ENCODE measurements around the gene CATSPER3. TPM values are rescaled to one million over a fixed set of nuclear protein-coding genes. Genes with fewer than 3 reads are reported as not detected.

The CATSPER3 gene
- total RNA-seq, 1 donor from 2014 or later, result 0.54 TPM

DNA sequence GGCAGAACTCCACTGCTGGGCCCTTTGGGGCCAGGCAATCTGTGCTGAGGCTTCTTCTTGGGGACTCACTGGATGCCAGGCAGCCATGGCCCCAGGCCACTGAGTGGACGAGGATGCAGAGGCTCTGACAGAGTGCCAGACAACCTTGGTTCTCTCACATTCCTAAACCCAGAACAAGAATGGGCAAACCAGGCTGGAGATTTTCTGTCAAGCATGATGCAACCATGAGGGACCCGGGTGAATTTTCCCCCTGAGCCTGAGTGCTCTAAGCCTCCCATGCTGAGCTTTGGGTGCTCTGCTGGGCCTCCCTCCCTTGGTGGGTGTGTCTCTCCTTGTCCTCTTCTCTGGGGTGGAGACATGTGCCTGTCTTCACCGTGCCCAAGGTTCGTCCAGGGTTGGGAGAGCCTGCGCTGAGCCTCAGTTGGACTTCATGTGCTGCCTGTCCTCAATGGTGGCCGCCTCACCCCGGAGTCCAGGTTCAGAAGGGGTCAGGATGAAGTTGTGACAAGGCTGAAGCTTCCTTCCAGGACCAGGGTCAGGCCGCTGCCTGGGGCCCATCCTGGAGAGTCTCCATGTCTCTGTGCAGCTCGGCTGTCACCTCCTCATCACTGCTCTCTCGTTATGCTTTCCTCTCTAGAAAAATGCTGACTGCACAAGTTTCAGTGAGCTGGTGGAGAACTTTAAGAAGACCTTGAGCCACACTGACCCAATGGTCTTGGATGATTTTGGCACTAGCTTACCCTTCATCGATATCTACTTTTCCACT is 42.2 kb downstream of the CATSPER3 start:
- Mint-ChIP-seq H3K9me3 (no peaks in the 10 kb centered on the region), H3K4me1 (no peaks in the 10 kb centered on the region), H3K36me3 (ENCODE audit: low read depth) (no peaks in the 10 kb centered on the region), H3K4me3 (no peak overlapping the region), H3K27me3 (no peaks in the 10 kb centered on the region), H3K27ac (no peak overlapping the region)
- DNase-seq, result no peak
- intact Hi-C loops (cut with micrococcal nuclease), result no loop called here

DNA sequence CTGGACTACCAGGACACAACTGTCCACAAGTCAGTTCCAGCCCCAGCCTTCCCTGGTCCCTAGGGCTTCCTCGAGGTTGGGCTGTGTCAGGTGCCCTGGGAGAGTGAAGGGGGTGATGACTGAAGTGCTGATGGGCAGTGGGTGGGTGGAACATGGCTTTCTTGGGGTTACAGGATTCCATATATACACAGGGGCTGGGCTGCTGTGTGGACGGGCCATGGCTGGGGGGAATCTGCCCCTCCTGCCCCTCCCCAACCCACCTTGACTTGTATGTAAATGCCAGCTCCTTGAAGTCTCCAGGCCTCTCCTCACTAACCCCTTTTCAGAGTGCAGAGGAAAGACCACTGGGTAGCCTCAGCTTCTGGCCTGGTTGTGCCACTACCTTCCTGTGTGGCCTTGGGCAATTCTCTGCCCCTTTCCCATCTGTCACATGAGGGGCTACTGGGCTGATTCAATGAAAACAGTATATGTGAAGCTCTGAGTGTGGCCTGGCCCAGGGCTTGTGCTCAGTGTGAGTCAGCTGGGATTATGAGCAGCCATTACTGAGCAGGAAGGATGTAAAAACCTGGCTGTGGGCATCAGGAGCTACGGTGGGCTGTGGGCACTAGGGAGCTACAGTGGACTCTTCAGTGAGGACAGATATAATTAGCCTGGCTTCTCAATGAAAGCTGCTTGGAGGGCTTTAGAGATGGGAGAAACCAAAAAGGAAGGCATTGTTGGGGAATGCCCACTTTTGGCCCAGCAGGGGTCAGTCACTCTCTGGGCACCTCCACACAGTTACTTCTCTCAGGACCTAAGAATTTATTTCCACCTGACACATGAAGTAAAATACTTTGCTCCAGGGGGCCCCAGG is 43.0 kb downstream of the CATSPER3 start:
- H3K9me3 Mint-ChIP-seq, result no peaks in the 10 kb centered on the region
- no peak overlapping the region for H3K27ac Mint-ChIP-seq
- no peaks in the 10 kb centered on the region for H3K36me3 Mint-ChIP-seq (ENCODE audit: low read depth)
- H3K27me3 Mint-ChIP-seq, result no peaks in the 10 kb centered on the region
- no peak overlapping the region for H3K4me3 Mint-ChIP-seq
- DNase-seq, result no peak
- intact Hi-C loops (cut with micrococcal nuclease), result no loop called here
- H3K4me1 Mint-ChIP-seq, result no peaks in the 10 kb centered on the region

DNA sequence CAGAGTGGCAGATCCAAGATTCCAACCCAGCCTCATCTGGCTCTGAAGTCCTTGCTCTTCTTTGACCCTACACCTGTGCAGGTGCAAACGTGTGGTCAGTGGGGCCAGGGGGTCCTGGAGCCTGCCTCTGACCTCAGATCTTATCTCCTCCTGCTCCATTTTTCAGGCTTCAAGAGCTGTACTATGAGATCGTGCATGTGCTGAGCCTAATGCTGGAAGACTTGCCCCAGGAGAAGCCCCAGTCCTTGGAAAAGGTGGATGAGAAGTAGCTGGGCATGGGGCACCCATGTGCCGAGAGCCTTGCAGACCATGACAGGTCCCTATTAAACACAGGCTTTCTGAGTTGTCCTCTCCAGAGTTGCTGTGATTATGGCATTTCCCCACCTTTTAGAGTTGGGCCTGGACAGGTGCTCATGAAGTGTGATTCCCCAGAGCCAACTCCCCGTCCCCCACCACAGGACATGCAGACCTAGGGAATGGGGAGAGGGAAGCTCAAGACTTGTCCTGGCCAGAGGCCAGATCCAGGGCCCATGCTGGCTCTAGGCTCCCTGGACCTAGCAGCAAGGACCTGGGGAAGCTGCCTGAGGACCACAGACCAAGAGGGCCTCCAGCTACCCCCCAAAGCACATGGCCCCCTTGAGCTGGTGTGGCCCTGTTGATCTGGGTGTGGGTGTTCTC is 43.8 kb downstream of the CATSPER3 start:
- H3K4me3 Mint-ChIP-seq, result no peak overlapping the region
- no peaks in the 10 kb centered on the region for H3K4me1 Mint-ChIP-seq
- no peaks in the 10 kb centered on the region for H3K27me3 Mint-ChIP-seq
- no peaks in the 10 kb centered on the region for H3K36me3 Mint-ChIP-seq (ENCODE audit: low read depth)
- no peak for DNase-seq
- no peaks in the 10 kb centered on the region for H3K9me3 Mint-ChIP-seq
- H3K27ac Mint-ChIP-seq, result no peak overlapping the region
- intact Hi-C loops (cut with micrococcal nuclease), result no loop called here

DNA sequence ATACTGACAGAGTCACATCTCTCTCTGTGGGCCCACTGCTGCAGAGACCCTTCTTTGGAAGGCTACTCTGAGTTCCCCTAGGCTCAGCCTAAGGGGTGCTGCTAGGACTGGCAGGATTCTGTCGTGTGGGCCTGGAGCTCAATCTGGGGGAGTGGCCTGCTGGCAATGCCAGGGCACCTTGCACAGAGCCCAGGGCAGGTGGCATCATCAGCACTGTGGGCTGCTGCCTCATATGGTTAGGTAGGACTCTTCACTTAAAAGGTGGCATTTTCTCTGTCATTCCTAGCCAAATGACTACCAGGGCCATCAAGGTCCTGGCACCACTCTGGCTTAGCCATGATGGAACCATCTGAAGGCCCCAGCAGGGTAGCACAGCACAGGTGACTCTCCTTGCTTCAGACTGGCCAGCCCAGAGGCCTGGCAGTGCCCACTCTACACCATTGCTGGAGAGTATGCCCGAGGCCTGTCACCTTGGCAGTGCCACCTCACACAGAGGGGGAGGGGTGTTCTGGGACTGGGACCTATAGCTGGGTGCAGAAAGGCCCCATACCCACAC is 44.4 kb downstream of the CATSPER3 start:
- Mint-ChIP-seq H3K4me1 (no peaks in the 10 kb centered on the region), H3K36me3 (ENCODE audit: low read depth) (no peaks in the 10 kb centered on the region), H3K9me3 (no peaks in the 10 kb centered on the region), H3K4me3 (no peak overlapping the region), H3K27me3 (no peaks in the 10 kb centered on the region), H3K27ac (no peak overlapping the region)
- intact Hi-C loops (cut with micrococcal nuclease), result no loop called here
- DNase-seq, result no peak

DNA sequence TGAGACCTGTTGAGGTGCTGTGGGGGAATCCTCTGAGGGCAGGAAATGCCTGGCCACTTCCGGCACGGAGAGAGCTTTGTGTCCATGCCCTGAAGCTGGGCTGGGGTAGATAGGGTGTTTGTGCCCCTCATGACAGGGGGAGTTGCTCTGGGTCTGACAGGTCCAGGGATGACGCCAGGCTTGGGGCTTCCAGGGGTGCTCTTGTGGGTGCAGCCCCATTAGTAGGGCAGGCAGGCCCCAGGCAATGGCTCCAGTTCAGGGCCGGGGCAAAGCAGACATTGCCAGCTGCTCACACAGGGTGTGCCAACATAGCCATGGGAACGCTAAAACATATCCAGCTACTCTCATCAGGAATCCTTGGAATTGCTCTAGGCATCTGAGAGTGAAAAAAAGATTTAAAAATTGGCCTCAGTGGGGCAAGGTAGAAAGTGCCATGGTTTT is 45.3 kb downstream of the CATSPER3 start:
- Mint-ChIP-seq H3K36me3 (ENCODE audit: low read depth) (no peaks in the 10 kb centered on the region), H3K27ac (no peak overlapping the region), H3K9me3 (no peaks in the 10 kb centered on the region), H3K4me3 (no peak overlapping the region), H3K27me3 (no peaks in the 10 kb centered on the region), H3K4me1 (no peaks in the 10 kb centered on the region)
- intact Hi-C loops (cut with micrococcal nuclease), result no loop called here
- DNase-seq, result no peak

DNA sequence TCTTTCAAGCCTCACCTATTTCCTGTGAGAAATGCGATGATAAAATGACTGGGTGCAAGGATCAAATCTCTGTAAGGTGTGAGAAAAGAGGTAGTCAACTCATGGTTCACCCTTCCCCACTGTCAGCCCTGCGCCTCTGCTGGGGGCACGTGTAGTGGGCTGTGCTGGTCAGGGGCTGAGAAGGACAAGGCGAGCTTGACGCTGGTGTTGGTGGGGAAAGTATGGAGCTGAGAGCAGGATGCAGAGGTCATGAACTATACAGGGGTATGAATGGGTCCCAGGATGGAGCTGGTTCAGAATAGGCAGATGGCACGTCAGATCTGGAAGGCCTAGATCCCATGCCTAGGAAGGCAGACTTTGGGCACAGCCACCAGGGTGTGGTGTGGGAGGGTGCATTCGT is 45.7 kb downstream of the CATSPER3 start:
- intact Hi-C loops (cut with micrococcal nuclease), result no loop called here

DNA sequence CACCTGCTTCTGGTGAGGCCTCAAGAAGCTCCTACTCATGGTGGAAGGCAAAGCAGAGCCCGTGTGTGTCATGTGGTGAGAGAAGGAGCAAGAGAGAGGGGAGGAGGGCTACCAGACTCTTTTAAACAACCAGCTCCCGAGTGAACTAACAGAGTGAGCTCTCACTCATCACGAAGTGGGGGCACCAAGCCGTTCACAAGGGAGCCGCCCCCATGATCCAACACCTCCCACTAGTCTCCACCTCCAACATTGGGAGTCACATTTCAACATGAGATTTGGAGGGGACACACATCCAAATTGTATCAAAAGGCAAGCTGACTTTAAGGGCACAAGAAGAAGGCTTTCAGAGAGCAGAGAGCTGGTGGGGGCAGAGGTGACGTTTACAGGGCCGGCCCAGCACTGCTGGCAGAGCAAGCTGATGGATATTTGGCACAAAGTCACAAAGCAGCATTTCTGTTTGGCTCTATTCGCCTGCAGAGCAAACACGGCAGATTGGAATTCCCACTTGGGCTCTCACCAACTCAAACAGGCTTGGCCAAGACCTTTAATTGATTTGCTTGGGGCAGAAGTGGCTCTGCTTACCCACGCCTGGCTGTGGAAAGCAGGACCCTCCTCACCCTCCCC is 46.4 kb downstream of the CATSPER3 start:
- intact Hi-C loops (cut with micrococcal nuclease), result no loop called here
- H3K27me3 Mint-ChIP-seq, result peaks cover 2% of the 10 kb centered on the region
- no peaks in the 10 kb centered on the region for H3K4me1 Mint-ChIP-seq
- DNase-seq, result no peak
- H3K36me3 Mint-ChIP-seq (ENCODE audit: low read depth), result no peaks in the 10 kb centered on the region
- H3K9me3 Mint-ChIP-seq, result no peaks in the 10 kb centered on the region
- no peak overlapping the region for H3K4me3 Mint-ChIP-seq
- H3K27ac Mint-ChIP-seq, result no peak overlapping the region

More for the DNA sequence above, 45.7 kb downstream of the CATSPER3 start:
- H3K9me3 Mint-ChIP-seq, result no peaks in the 10 kb centered on the region
- H3K36me3 Mint-ChIP-seq (ENCODE audit: low read depth), result no peaks in the 10 kb centered on the region
- no peaks in the 10 kb centered on the region for H3K4me1 Mint-ChIP-seq
- no peak for DNase-seq
- no peaks in the 10 kb centered on the region for H3K27me3 Mint-ChIP-seq
- H3K27ac Mint-ChIP-seq, result no peak overlapping the region
- no peak overlapping the region for H3K4me3 Mint-ChIP-seq

DNA sequence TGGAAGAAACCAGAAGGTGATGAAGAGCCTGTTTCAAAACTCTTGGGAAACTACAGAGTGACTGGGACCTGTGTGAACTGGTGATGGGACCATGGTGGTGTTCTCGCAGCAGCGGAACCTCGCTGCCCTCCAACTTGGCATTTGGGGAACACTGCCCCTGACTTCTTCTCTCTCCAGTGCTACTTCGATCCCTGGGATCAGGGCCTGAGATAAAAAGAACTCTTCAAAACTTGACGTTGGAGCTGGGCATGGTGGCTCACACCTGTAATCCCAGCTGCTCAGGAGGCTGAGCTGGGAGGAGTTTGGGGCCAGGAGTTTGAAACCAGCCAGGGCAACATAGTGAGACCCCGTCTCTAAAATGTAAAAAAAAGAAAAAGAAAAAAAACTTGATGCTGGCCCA is 48.2 kb downstream of the CATSPER3 start:
- Mint-ChIP-seq H3K27ac (no peak overlapping the region), H3K4me1 (no peaks in the 10 kb centered on the region), H3K27me3 (peaks cover 5% of the 10 kb centered on the region), H3K9me3 (no peaks in the 10 kb centered on the region), H3K4me3 (no peak overlapping the region), H3K36me3 (ENCODE audit: low read depth) (no peaks in the 10 kb centered on the region)
- DNase-seq, result no peak
- intact Hi-C loops (cut with micrococcal nuclease), result no loop called here

DNA sequence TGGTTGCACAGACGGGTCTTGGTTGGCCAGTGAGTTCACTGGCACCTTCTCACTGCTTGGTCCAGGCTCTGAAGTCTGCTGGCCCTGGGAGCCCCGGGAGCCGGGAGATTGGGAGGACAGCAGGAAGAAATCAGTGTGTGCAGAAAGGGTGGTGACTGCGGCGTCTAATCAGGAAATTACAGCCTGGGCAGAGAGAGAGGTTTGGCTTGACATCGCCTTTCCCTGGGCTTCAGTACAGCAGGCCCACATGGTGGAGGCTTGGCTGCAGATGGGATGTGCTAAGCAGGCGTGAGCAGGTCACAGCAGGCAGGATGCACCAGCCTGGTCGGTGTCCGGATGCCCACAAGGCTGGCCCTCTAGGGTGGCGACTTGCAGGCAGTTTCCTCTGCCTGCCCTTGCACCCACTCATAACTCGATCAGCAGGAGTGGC is 49.2 kb downstream of the CATSPER3 start:
- Mint-ChIP-seq H3K27me3 (peaks cover 12% of the 10 kb centered on the region), H3K4me3 (no peak overlapping the region), H3K27ac (no peak overlapping the region), H3K9me3 (no peaks in the 10 kb centered on the region), H3K4me1 (no peaks in the 10 kb centered on the region), H3K36me3 (ENCODE audit: low read depth) (no peaks in the 10 kb centered on the region)
- DNase-seq, result no peak
- intact Hi-C loops (cut with micrococcal nuclease), result no loop called here

DNA sequence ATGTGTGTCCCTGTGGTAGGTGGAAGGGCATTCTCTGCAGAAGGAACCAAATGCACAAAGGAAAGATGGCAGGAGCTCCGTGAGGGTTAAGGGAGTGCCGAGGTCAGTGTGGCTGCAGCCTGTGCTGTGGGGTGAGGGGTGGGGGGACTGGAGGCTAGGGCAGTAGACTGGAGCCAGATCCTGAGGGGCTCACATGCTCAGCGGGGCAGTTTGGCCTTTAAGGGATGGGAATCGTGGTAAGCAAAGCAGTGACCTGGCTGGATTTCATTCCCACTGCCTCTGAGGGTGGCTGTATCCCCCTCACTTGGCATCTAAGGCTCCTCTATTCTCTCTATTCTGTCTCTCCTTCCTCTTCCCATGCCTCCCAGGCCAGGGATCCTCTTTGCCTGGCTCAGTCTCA is 50.8 kb downstream of the CATSPER3 start:
- Mint-ChIP-seq H3K27ac (no peak overlapping the region), H3K27me3 (peaks cover 19% of the 10 kb centered on the region), H3K4me3 (no peak overlapping the region), H3K9me3 (no peaks in the 10 kb centered on the region), H3K36me3 (ENCODE audit: low read depth) (no peaks in the 10 kb centered on the region), H3K4me1 (no peaks in the 10 kb centered on the region)
- intact Hi-C loops (cut with micrococcal nuclease), result no loop called here
- DNase-seq, result no peak

DNA sequence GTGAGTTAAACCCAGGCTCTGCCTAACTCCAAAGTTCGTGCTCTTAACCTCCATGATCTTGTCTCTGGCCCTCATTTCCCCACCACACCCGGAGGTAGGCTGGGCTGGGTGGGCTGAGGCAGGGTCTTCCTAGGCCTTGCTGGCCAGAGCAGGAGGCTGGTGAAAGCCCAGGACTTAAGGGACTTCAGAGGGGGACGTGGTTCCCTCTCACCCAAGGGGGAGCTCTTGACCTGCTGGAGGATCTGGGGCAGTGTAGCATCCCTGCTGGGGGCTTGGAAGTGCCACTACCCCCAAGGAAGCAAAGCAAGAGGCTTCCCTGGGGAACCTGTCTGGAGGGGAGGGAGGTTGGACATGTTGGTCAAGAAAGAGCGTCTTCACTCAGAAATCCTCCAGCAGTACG is 51.6 kb downstream of the CATSPER3 start:
- no peak for DNase-seq
- H3K36me3 Mint-ChIP-seq (ENCODE audit: low read depth), result no peaks in the 10 kb centered on the region
- intact Hi-C loops (cut with micrococcal nuclease), result no loop called here
- H3K27me3 Mint-ChIP-seq, result peaks cover 19% of the 10 kb centered on the region
- H3K27ac Mint-ChIP-seq, result no peak overlapping the region
- no peak overlapping the region for H3K4me3 Mint-ChIP-seq
- H3K4me1 Mint-ChIP-seq, result no peaks in the 10 kb centered on the region
- no peaks in the 10 kb centered on the region for H3K9me3 Mint-ChIP-seq

DNA sequence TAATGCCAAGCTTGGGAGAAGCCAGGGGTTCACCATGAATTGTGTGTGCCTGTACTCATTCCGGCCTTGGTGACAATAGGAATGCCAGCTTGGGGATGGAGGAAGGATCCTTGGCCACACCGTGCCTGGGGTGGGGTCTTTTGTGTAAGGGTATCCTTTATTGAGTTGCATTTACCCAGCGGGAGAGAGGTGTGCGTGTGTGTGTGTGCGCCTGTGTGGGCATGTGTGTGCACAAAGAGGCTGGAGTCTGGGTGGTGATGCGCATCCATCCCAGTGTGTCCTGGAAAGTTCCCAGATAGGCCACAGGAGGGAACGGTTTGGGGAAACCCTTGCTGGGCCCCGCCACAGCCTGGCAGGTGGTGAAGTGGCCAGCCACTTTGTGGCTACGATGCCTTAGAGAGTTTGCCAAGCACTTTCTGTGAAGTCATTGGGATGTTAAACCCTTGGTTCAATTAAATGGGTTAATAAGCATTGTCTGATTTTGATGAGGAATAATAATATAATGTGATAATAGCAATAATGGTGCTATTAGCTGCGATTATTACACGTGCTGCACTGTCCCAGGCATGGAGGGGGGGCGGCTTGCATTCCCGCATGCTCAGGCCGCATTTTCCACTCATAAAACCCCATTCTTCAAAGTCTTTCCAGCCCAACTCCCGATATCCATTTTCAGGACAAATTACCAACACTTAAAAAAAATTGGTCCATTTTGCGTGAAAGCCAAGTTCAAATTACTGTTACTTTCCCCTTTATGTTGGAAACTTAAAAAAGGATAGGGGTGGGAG is 52.6 kb downstream of the CATSPER3 start:
- Mint-ChIP-seq H3K27me3 (peaks cover 21% of the 10 kb centered on the region), H3K4me1 (no peaks in the 10 kb centered on the region), H3K9me3 (no peaks in the 10 kb centered on the region), H3K36me3 (ENCODE audit: low read depth) (no peaks in the 10 kb centered on the region), H3K27ac (no peak overlapping the region), H3K4me3 (no peak overlapping the region)
- intact Hi-C loops (cut with micrococcal nuclease), result no loop called here
- DNase-seq, result no peak

All from activated CD4-positive, alpha-beta T cell treated with anti-CD3 and anti-CD28 coated beads, Interleukin-2, amount 10 ng/mL, durations not matched to agents 24 days and 14 days (primary cell).